ENCODE results near the gene SHF.

SHF gene

GRCh38 chr15:45169608-45170480 lies 17.9 kb downstream of the SHF start:
- no peak for DNase-seq

- no peak for DNase-seq
Measured at GRCh38 chr15:45168751-45169551, 18.8 kb downstream of the SHF start.

- DNase-seq, result no peak
Measured at GRCh38 chr15:45168286-45168685, 19.5 kb downstream of the SHF start.

- DNase-seq, result no peak
Measured at GRCh38 chr15:45167631-45168205, 20.0 kb downstream of the SHF start.

GRCh38 chr15:45166834-45167630 lies 20.7 kb downstream of the SHF start:
- DNase-seq, result peak; percentile 90

GRCh38 chr15:45165536-45165935 lies 22.2 kb downstream of the SHF start:
- DNase-seq, result no peak

- no peak for DNase-seq
Measured at GRCh38 chr15:45164914-45165313, 22.9 kb downstream of the SHF start.

GRCh38 chr15:45163508-45163856 lies 24.3 kb downstream of the SHF start:
- no peak for DNase-seq

- peak; percentile 81 for DNase-seq
Measured at GRCh38 chr15:45162771-45163507, 24.8 kb downstream of the SHF start.

GRCh38 chr15:45161666-45162065 lies 26.1 kb downstream of the SHF start:
- DNase-seq, result no peak

GRCh38 chr15:45157974-45158373 lies 29.8 kb downstream of the SHF start:
- DNase-seq, result peak; percentile 76

GRCh38 chr15:45156744-45157455 lies 30.9 kb downstream of the SHF start:
- DNase-seq, result peak; percentile 52

- DNase-seq, result no peak
Measured at GRCh38 chr15:45155739-45156138, 32.0 kb downstream of the SHF start.

- no peak for DNase-seq
Measured at GRCh38 chr15:45151998-45152828, 35.6 kb downstream of the SHF start.

- DNase-seq, result no peak
Measured at GRCh38 chr15:45150997-45151396, 36.8 kb downstream of the SHF start.

GRCh38 chr15:45150481-45150880 lies 37.3 kb downstream of the SHF start:
- DNase-seq, result no peak

- no peak for DNase-seq
Measured at GRCh38 chr15:45149060-45149459, 38.7 kb downstream of the SHF start.

- peak; percentile 14 for DNase-seq
Measured at GRCh38 chr15:45148076-45149059, 39.4 kb downstream of the SHF start.

GRCh38 chr15:45147606-45148005 lies 40.2 kb downstream of the SHF start:
- no peak for DNase-seq
